Erythroblast (primary cell): Measurements from ENCODE around the gene MMRN2.

Source experiments
- GATA1 ChIP-seq: IDR thresholded peaks from 2 replicates; pipeline ENCODE4 v1.6.1; 2011; ENCODE audit warnings: low read depth, mild to moderate bottlenecking, control low read depth, low read length, moderate library complexity
- POLR2A ChIP-seq: IDR thresholded peaks from 2 replicates; pipeline ENCODE4 v1.6.1; 2011; ENCODE audit warnings: mild to moderate bottlenecking, low read length

- TF ChIP-seq POLR2A (no peak), GATA1 (no peak)
Measured at GRCh38 chr10:86954681-86955500, 2.5 kb downstream of the MMRN2 start.
